SK-N-DZ (cell line): ENCODE data around the gene RCOR1.
"Not testable (repeated sequence)": the region's sequence is repeated elsewhere in the genome, so short reads cannot be mapped to it uniquely, and the experiment has no call there.

Experiments used
- DNase-seq: peaks from one replicate; pipeline ENCODE4 v3.0.0-alpha.2; 2015; ENCODE audit warnings: low spot score

RCOR1 gene

GRCh38 chr14:102593061-102593824, 794 bp downstream of the RCOR1 start:
- DNase-seq, result peak; percentile 15

GRCh38 chr14:102593825-102594137, 1.3 kb downstream of the RCOR1 start:
- no peak for DNase-seq

GRCh38 chr14:102594514-102595175, 2.2 kb downstream of the RCOR1 start:
- DNase-seq, result peak; percentile 43

GRCh38 chr14:102601378-102601925, 9.0 kb downstream of the RCOR1 start:
- no peak for DNase-seq

- no peak for DNase-seq
Observed at GRCh38 chr14:102602421-102603292, 10.2 kb downstream of the RCOR1 start.

- DNase-seq, result no peak
Observed at GRCh38 chr14:102603293-102603907, 11.0 kb downstream of the RCOR1 start.

- no peak for DNase-seq
Observed at GRCh38 chr14:102604183-102604582, 11.7 kb downstream of the RCOR1 start.

- DNase-seq, result no peak
Observed at GRCh38 chr14:102605029-102605428, 12.6 kb downstream of the RCOR1 start.

- DNase-seq, result no peak
Observed at GRCh38 chr14:102606296-102606695, 13.8 kb downstream of the RCOR1 start.

- no peak for DNase-seq
Observed at GRCh38 chr14:102608064-102608446, 15.6 kb downstream of the RCOR1 start.

- no peak for DNase-seq
Observed at GRCh38 chr14:102610968-102611811, 18.7 kb downstream of the RCOR1 start.

- DNase-seq, result no peak
Observed at GRCh38 chr14:102616318-102616717, 23.9 kb downstream of the RCOR1 start.

- no peak for DNase-seq
Observed at GRCh38 chr14:102616799-102617198, 24.4 kb downstream of the RCOR1 start.

GRCh38 chr14:102619012-102619411, 26.6 kb downstream of the RCOR1 start:
- not testable (repeated sequence) for DNase-seq

- no peak for DNase-seq
Observed at GRCh38 chr14:102620413-102620812, 28.0 kb downstream of the RCOR1 start.

- DNase-seq, result no peak
Observed at GRCh38 chr14:102622262-102622885, 29.9 kb downstream of the RCOR1 start.

- DNase-seq, result no peak
Observed at GRCh38 chr14:102624666-102625065, 32.2 kb downstream of the RCOR1 start.

- DNase-seq, result no peak
Observed at GRCh38 chr14:102625564-102626296, 33.3 kb downstream of the RCOR1 start.

GRCh38 chr14:102626530-102626929, 34.1 kb downstream of the RCOR1 start:
- no peak for DNase-seq
